GM12878 (cell line): ENCODE measurements around the gene LAMC3. TPM values are rescaled to one million over a fixed set of nuclear protein-coding genes. Genes with fewer than 3 reads are reported as not detected.
"Not testable (repeated sequence)": the region's sequence is repeated elsewhere in the genome, so short reads cannot be mapped to it uniquely, and the experiment has no call there.

Experiments used
- ATAC-seq: fragments of 200-7000 bp; cut with Tn5 transposase; 3 replicates; pipeline ENCODE4 v1.9.1; 2020; ENCODE audit warnings: mild to moderate bottlenecking, moderate library complexity
- BruUV-seq: library from RNA; stranded (reverse); fragments of 400-500 nt; replicated peaks from 2 replicates; lab custom pipeline; 2021; lab: Mats Ljungman, UMichigan
- CTCF ChIA-PET: fragments of 300-600 bp; sonication (Branson Sonifier 250); formaldehyde crosslinking; extraction: SDS; loops from one replicate; lab custom pipeline; 2021; ENCODE audit warnings: inconsistent platforms; lab: Yijun Ruan, JAX
- POLR2A ChIA-PET: fragments of 350-600 bp; formaldehyde crosslinking; extraction: SDS; loops from one replicate; lab custom pipeline; 2021; ENCODE audit warnings: inconsistent platforms; lab: Charles Lee
- RAD21 ChIA-PET: fragments of 300-600 bp; sonication (Branson Sonifier 250); formaldehyde crosslinking; loops from one replicate; lab custom pipeline; 2023; ENCODE audit warnings: antibody characterized with exemption; ENCODE audit not compliant: unreplicated experiment; lab: Charles Lee
- SMC1A ChIA-PET: fragments of 300-600 bp; sonication (Branson Sonifier 250); formaldehyde crosslinking; loops from one replicate; lab custom pipeline; 2023; ENCODE audit not compliant: unreplicated experiment, uncharacterized antibody; lab: Charles Lee
- DNase-seq: peaks from one replicate; pipeline ENCODE4 v3.0.0-alpha.2; 2011; ENCODE audit warnings: low read depth, low spot score
- FAIRE-seq: peaks from 3 replicates; lab custom pipeline; 2011; peaks lifted over from hg19 to GRCh38; lab: Jason Lieb, UNC
- H2AFZ ChIP-seq: 2 replicates; pipeline ENCODE4 v1.6.0; 2011; ENCODE audit warnings: low read depth, low read length, control low read depth; ENCODE audit not compliant: control insufficient read depth
- H3K27ac ChIP-seq: 2 replicates; pipeline ENCODE4 v1.5.1; 2011; ENCODE audit warnings: control low read depth; ENCODE audit not compliant: control insufficient read depth, insufficient read depth
- H3K27me3 ChIP-seq, 2 experiments: replicated peaks in 1 of 2; 2 replicates each; pipeline versions ENCODE4 v1.6.0 to v1.6.1; 2011; ENCODE audit warnings: low read length in 1 of 2; ENCODE audit not compliant: control insufficient read depth in 2 of 2, insufficient read depth in 2 of 2
- H3K36me3 ChIP-seq, 2 experiments: 2 replicates each; pipeline ENCODE4 v1.5.1; 2011; ENCODE audit warnings: low read length in 1 of 2; ENCODE audit not compliant: control insufficient read depth in 2 of 2, insufficient read depth in 2 of 2
- H3K4me1 ChIP-seq: 2 replicates; pipeline ENCODE4 v1.6.1; 2011; ENCODE audit warnings: mild to moderate bottlenecking, low read length, moderate library complexity, mixed read lengths; ENCODE audit not compliant: control insufficient read depth, insufficient read depth
- H3K4me2 ChIP-seq: 2 replicates; pipeline ENCODE4 v1.6.0; 2011; ENCODE audit warnings: control low read depth; ENCODE audit not compliant: control insufficient read depth, insufficient read depth
- H3K4me3 ChIP-seq: fragments of 200-600 bp; sonication (generic); 2 replicates; pipeline ENCODE4 v1.5.1; 2016
- H3K79me2 ChIP-seq: 2 replicates; pipeline ENCODE4 v1.6.0; 2011; ENCODE audit warnings: low read length; ENCODE audit not compliant: control insufficient read depth, insufficient read depth
- H3K9ac ChIP-seq: 2 replicates; pipeline ENCODE4 v1.8.0; 2011; ENCODE audit warnings: low read length, control low read depth, mixed read lengths; ENCODE audit not compliant: control insufficient read depth, insufficient read depth
- H3K9me3 ChIP-seq: replicated peaks from 3 replicates; pipeline ENCODE4 v1.5.1; 2011; ENCODE audit warnings: mild to moderate bottlenecking, low read length; ENCODE audit not compliant: control insufficient read depth, insufficient read depth
- H4K20me1 ChIP-seq: 2 replicates; pipeline ENCODE4 v1.6.0; 2011; ENCODE audit not compliant: control insufficient read depth, insufficient read depth
- HDGF ChIP-seq: fragments of 450-650 bp; IDR thresholded peaks from 2 replicates; pipeline ENCODE4 v1.6.1; 2016; ENCODE audit warnings: antibody characterized with exemption
- SMAD5 ChIP-seq: IDR thresholded peaks from 2 replicates; pipeline ENCODE4 v1.6.1; 2016; ENCODE audit warnings: antibody characterized with exemption, low read depth
- WGBS: methylation state at CpG from one replicate; pipeline ENCODE4 v1.1.6; 2016; ENCODE audit warnings: low lambda C conversion rate; ENCODE audit not compliant: insufficient replicate concordance, insufficient coverage; ENCODE audit errors: missing lambda C conversion rate; 5-methylcytosine and 5-hydroxymethylcytosine counted together
- in situ Hi-C: fragments of 300-500 bp; cut with MboI; formaldehyde crosslinking; loops from 9 replicates; pipeline ENCODE4 v1.14.3; 2018; ENCODE audit warnings: mixed read lengths
- intact Hi-C: fragments of 100-400 bp; cut with micrococcal nuclease; formaldehyde crosslinking; loops from one replicate; pipeline ENCODE4 v1.14.2; 2022; ENCODE audit not compliant: unreplicated experiment
- polyA plus RNA-seq, 11 experiments: library from polyadenylated mRNA; depleted of rRNA in 4 of 11; unstranded in 6 of 11; stranded (reverse) in 5 of 11; fragments of >200 nt; fragmentation: Nextera tagmentation in 4 of 11; fragmentation: Illumina TruSeq in 1 of 11; extraction: Ambion mirVana in 4 of 11; extraction: Trizol in 1 of 11; gene quantifications; 1 replicate in 1 of 11; 2 replicates in 10 of 11; pipeline versions ENCODE4 v1.2.1 to v1.2.3, GENCODE V29; 2011 to 2016; ENCODE audit warnings: inconsistent platforms in 2 of 11, missing spikeins in 2 of 11, low read depth in 1 of 11
- total RNA-seq, 4 experiments: library from RNA; depleted of rRNA in 3 of 4; stranded (reverse); fragments of >200 nt in 3 of 4; fragmentation: Illumina TruSeq in 1 of 4; extraction: Trizol in 1 of 4; gene quantifications; 2 replicates each; pipeline versions ENCODE4 v1.2.1 to v1.2.3, GENCODE V29; 2013 to 2021
- TF ChIP-seq, protein P1 (sequence below): fragments of 450-650 bp; IDR thresholded peaks from 2 replicates; pipeline ENCODE4 v1.6.1; 2017; ENCODE audit warnings: borderline replicate concordance
- TF ChIP-seq, protein P2 (sequence below): IDR thresholded peaks from 2 replicates; pipeline ENCODE4 v1.6.1; 2011; ENCODE audit warnings: low read depth, mild to moderate bottlenecking, low read length, moderate library complexity, borderline replicate concordance; ENCODE audit errors: extremely low read depth

Gene LAMC3
- total and polyA plus RNA-seq, 10 of the 15 experiments (the other 5 are each of a cell fraction or from before 2014, with no cell fraction given), result under 0.01 to 0.08 TPM; not detected in 8

DNA sequence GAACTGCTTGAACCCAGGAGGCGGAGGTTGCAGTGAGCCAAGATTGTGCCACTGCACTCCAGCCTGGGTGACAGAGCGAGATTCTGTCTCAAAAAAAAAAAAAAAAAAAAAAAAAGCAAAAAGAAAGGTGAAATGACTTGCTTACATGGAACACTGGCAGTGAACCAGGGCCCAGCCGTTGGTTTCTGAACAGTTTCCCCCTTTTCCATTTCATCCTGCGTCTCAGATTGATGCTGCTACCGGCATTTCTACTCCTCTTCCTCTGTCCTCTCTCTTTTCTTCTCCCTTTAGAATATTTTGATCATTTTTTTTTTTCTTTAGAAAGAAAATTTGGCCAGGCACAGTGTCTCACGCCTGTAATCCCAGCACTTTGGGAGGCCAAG is 106.4 kb downstream of the LAMC3 start:
- RAD21 ChIA-PET, H3K27ac ChIP-seq, H3K36me3 ChIP-seq, ATAC-seq, H3K4me3 ChIP-seq, in situ Hi-C loops, SMC1A ChIA-PET, H4K20me1 ChIP-seq, H3K9me3 ChIP-seq, H2AFZ ChIP-seq, H3K4me2 ChIP-seq, intact Hi-C loops, FAIRE-seq, H3K9ac ChIP-seq, CTCF ChIA-PET, DNase-seq, H3K79me2 ChIP-seq, H3K4me1 ChIP-seq, BruUV-seq, POLR2A ChIA-PET, H3K27me3 ChIP-seq: not testable (repeated sequence)
- WGBS, result 58% methylated on average over 5 of the region's 6 CpGs

DNA sequence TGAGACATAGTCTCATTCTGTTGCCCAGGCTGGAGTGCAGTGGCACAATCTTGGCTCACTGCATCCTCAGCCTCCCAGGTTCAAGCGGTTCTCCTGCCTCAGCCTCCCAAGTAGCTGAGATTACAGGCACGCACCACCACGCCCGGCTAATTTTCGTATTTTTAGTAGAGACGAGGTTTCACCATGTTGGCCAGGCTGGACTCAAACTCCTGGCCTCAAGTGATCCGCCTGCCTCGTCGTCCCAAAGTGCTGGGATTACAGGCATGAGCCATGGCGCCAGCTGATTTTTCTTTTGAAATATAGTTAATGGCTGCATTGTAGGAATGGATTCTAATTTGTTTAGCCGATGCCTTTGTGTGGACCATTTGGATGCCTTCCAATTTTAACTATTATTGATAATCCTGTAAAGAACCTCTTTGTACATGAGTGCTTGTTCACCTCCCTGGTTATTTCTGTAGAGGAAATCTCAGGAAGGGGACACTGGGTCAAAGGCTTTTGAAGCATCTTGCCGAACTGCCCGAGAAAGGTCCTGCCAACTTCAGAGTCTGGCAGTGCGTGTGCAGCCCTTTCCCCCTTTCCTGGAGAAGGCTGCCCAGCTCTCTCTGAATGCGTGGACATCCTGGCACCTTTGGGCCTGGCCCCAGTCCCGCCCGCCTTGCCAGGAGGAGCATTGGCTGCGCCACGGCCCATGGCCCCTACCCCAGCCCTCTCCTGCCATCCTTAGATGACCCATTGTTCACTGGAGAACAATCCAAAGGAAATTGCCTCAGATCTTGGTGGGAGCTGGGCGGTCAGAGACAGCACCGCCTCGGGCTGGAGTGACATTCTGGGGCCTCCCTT is 107.5 kb downstream of the LAMC3 start:
- Histone ChIP-seq H3K27ac (no peak overlapping the region), H3K36me3 (no peaks in the 10 kb centered on the region), H3K27me3 (peaks cover 1 to 6% of the 10 kb centered on the region in 2 experiments; a peak in 2 of 4 replicates), H3K4me1 (no peaks in the 10 kb centered on the region), H4K20me1 (no peaks in the 10 kb centered on the region), H2AFZ (no peak overlapping the region), H3K4me3 (no peak overlapping the region), H3K9ac (no peak overlapping the region), H3K4me2 (no peak overlapping the region), H3K79me2 (no peaks in the 10 kb centered on the region), H3K9me3 (no peaks in the 10 kb centered on the region)
- TF ChIP-seq, protein P1, sequence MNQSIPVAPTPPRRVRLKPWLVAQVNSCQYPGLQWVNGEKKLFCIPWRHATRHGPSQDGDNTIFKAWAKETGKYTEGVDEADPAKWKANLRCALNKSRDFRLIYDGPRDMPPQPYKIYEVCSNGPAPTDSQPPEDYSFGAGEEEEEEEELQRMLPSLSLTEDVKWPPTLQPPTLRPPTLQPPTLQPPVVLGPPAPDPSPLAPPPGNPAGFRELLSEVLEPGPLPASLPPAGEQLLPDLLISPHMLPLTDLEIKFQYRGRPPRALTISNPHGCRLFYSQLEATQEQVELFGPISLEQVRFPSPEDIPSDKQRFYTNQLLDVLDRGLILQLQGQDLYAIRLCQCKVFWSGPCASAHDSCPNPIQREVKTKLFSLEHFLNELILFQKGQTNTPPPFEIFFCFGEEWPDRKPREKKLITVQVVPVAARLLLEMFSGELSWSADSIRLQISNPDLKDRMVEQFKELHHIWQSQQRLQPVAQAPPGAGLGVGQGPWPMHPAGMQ, result no peak
- TF ChIP-seq HDGF, result no peak
- no peak for TF ChIP-seq SMAD5
- TF ChIP-seq, protein P2, sequence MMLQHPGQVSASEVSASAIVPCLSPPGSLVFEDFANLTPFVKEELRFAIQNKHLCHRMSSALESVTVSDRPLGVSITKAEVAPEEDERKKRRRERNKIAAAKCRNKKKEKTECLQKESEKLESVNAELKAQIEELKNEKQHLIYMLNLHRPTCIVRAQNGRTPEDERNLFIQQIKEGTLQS, result no peak
- ChIA-PET SMC1A (no interaction called here), POLR2A (no interaction called here), CTCF (no interaction called here), RAD21 (no interaction called here)
- ATAC-seq, result no peak
- in situ Hi-C loops, result no loop called here
- 54% methylated on average over 22 of the region's 22 CpGs for WGBS
- no peak for FAIRE-seq
- no peak for DNase-seq
- intact Hi-C loops, result no loop called here
- no TSS peak for BruUV-seq
